ENCODE data around the gene FADS2.

- TF ChIP-seq EZH2 (IDR thresholded peaks at IDR 0.05; ENCODE audit: insufficient read depth, poor library complexity, severe bottlenecking) = no peak
- no peak for TF ChIP-seq EZH2phosphoT487 (IDR thresholded peaks at IDR 0.05; ENCODE audit: insufficient read depth, low read depth)
Measured at GRCh38 chr11:61912991-61913698, 85.0 kb downstream of the FADS2 start.

Data from GM23248 (cell line).